Type B pancreatic cell (in vitro differentiated cells): ENCODE results near the gene PEMT. TPM values are rescaled to one million over a fixed set of nuclear protein-coding genes. Genes with fewer than 3 reads are reported as not detected.

ENCODE experiments used
- DNase-seq: peaks from one replicate; pipeline ENCODE4 v3.0.0; 2021; ENCODE audit warnings: mixed read lengths; ENCODE audit not compliant: unreplicated experiment; ENCODE audit errors: extremely low spot score
- H3K27ac Mint-ChIP-seq: 2 replicates; pipeline ENCODE4 v1.8.0; 2021; ENCODE audit warnings: mild to moderate bottlenecking, mixed read lengths
- H3K27me3 Mint-ChIP-seq: 2 replicates; pipeline ENCODE4 v1.8.0; 2021; ENCODE audit warnings: mixed read lengths
- H3K36me3 Mint-ChIP-seq: 2 replicates; pipeline ENCODE4 v1.8.0; 2021; ENCODE audit warnings: mixed read lengths
- H3K4me1 Mint-ChIP-seq: one replicate; pipeline ENCODE4 v1.8.0; 2021; ENCODE audit warnings: mixed read lengths; ENCODE audit not compliant: unreplicated experiment
- H3K4me3 Mint-ChIP-seq: 2 replicates; pipeline ENCODE4 v1.8.0; 2021; ENCODE audit warnings: mild to moderate bottlenecking, mixed read lengths
- H3K9me3 Mint-ChIP-seq: 2 replicates; pipeline ENCODE4 v1.8.0; 2021; ENCODE audit warnings: mixed read lengths
- total RNA-seq: library from RNA; stranded (reverse); gene quantifications from 2 replicates; pipeline ENCODE4 v1.2.1, GENCODE V29; 2021; ENCODE audit warnings: low replicate concordance
- TF ChIP-seq, protein P1 (sequence below): fragments of 200-600 bp; sonication (generic); conservative IDR thresholded peaks from 2 replicates; pipeline ENCODE4 v1.5.0; 2021; ENCODE audit warnings: antibody characterized with exemption, mild to moderate bottlenecking

Gene PEMT
- total RNA-seq, 1 donor from 2014 or later: 32.1 TPM

DNA sequence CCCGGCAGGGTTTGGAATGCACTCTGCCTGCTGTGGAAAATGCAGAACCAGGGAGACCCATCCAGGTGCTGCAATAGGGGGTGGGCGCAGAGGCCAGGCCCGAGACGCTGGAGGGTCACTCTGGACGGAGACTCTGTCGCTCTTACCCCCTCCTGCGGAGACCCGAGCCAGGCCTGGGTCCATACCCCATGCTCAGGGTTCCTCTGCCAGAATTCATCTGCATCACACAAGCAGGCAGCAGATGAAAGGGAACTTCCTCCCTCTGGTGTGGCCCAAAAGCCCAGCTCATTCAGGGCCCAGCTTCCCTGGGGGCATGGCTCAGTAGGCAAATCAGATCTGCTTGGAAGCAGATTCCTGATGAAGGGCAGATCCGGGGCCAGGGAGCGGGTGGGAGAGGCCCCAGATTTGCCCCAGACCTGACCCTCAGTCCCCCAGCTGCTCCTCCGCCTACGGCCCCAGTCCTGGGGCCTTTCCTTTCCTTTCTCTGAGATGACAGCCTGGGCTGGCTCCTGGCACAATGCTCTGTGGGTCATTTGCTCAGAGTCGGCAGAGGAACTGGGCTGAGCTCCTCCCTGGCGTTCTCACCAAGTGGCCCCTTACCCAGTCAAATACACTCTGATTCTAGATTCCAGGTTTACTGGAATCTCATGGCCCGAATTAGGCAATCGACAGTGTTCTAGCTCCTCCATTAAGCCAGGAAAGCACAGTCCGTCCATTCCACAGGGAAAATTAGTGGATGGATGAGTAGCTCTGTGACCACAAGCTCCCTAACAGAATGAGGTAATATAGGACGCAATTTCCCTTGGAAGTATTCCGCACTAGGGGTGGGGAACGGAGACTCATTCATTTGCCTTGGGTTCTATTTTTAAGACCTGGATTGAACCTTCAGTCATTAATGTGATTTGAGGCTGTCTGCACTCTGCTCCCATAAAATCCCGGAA, 76.2 kb downstream of the PEMT start:
- H3K4me3 Mint-ChIP-seq: no peak overlapping the region
- H3K27me3 Mint-ChIP-seq: no peaks in the 10 kb centered on the region
- peaks cover 17% of the 10 kb centered on the region for H3K4me1 Mint-ChIP-seq
- H3K27ac Mint-ChIP-seq: peak overlapping the region; percentile 48
- no peaks in the 10 kb centered on the region for H3K36me3 Mint-ChIP-seq
- no peak for DNase-seq
- TF ChIP-seq, protein P1, sequence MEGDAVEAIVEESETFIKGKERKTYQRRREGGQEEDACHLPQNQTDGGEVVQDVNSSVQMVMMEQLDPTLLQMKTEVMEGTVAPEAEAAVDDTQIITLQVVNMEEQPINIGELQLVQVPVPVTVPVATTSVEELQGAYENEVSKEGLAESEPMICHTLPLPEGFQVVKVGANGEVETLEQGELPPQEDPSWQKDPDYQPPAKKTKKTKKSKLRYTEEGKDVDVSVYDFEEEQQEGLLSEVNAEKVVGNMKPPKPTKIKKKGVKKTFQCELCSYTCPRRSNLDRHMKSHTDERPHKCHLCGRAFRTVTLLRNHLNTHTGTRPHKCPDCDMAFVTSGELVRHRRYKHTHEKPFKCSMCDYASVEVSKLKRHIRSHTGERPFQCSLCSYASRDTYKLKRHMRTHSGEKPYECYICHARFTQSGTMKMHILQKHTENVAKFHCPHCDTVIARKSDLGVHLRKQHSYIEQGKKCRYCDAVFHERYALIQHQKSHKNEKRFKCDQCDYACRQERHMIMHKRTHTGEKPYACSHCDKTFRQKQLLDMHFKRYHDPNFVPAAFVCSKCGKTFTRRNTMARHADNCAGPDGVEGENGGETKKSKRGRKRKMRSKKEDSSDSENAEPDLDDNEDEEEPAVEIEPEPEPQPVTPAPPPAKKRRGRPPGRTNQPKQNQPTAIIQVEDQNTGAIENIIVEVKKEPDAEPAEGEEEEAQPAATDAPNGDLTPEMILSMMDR: no peak
- no peaks in the 10 kb centered on the region for H3K9me3 Mint-ChIP-seq

DNA sequence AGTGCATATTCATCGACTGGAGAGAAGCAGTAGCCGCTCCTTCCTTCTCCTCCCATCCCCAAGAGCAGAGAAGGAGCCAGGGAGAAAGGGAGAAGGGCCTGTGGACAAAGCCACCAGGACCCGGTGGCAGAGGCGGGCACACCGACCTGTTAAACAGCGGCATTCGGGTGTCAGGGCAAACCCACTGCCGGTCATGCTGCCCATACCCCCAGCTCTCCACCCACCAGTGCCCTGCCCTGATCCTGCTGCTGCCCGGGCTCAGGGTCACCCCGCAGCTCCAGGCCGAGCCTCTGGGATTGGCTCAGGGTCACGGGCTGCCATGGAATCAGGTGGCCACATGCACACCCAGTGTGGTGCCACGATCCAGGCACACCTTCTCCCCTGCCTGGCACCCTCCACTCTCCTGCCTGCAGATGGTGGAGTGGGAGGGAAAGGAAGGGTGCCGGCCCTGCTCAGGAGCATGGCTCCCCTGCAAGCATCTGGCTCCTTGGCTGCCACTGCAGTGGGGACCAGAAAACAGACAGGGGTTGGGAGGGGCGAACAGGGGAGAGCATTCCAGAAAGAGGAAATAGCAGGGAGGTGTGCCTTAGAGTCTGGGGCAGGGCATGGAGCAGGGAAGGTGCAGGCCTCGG, 77.0 kb downstream of the PEMT start:
- DNase-seq: no peak
- Mint-ChIP-seq H3K4me1 (peaks cover 17% of the 10 kb centered on the region), H3K27ac (no peak overlapping the region), H3K36me3 (no peaks in the 10 kb centered on the region), H3K9me3 (no peaks in the 10 kb centered on the region), H3K27me3 (no peaks in the 10 kb centered on the region), H3K4me3 (no peak overlapping the region)
- TF ChIP-seq, protein P1: no peak

DNA sequence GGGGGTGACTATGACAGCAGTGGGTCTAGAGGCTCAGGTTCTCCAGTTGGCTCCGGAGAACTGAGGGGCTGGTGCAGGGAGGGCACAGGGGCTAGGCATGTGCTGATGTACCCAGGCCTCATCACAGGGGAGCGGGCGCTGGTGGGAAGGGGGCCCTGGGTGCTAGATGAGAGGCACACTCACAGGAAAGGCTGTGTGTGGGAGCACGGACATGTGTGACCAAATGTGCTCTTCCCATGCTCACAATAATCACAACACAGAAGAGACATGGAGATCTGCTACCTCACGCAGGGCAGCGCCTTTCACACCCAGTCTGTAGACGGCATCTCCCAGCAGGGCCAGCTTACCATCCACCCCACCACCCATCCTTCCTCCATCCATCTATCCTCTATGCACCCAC, 77.9 kb downstream of the PEMT start:
- no peak for DNase-seq
- H3K36me3 Mint-ChIP-seq: no peaks in the 10 kb centered on the region
- peaks cover 17% of the 10 kb centered on the region for H3K4me1 Mint-ChIP-seq
- peak overlapping the region; percentile 7 for H3K4me3 Mint-ChIP-seq
- TF ChIP-seq, protein P1: no peak
- H3K27me3 Mint-ChIP-seq: no peaks in the 10 kb centered on the region
- no peaks in the 10 kb centered on the region for H3K9me3 Mint-ChIP-seq
- no peak overlapping the region for H3K27ac Mint-ChIP-seq

DNA sequence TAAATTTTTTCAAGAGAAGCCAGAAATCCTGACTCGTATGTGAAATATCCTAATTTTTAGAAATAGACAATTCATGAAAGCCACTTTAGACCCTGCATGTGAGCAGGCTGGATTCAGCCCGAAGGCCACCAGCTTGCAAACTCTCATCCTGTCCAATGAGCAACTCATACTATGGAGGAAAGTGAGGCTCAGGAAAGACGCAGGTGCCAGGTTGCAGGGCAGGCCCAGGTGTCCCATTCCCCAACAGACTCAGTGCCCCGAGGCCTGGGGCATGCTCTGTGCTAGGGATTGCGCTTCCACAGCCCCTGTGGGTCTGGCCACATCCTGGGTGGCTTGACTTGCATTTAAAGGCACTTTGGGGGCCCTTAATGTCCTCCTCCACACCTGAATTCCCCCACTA, 78.6 kb downstream of the PEMT start:
- TF ChIP-seq, protein P1: no peak
- H3K9me3 Mint-ChIP-seq: no peaks in the 10 kb centered on the region
- H3K36me3 Mint-ChIP-seq: no peaks in the 10 kb centered on the region
- no peak for DNase-seq
- no peaks in the 10 kb centered on the region for H3K27me3 Mint-ChIP-seq
- no peak overlapping the region for H3K27ac Mint-ChIP-seq
- H3K4me1 Mint-ChIP-seq: peaks cover 17% of the 10 kb centered on the region
- no peak overlapping the region for H3K4me3 Mint-ChIP-seq

DNA sequence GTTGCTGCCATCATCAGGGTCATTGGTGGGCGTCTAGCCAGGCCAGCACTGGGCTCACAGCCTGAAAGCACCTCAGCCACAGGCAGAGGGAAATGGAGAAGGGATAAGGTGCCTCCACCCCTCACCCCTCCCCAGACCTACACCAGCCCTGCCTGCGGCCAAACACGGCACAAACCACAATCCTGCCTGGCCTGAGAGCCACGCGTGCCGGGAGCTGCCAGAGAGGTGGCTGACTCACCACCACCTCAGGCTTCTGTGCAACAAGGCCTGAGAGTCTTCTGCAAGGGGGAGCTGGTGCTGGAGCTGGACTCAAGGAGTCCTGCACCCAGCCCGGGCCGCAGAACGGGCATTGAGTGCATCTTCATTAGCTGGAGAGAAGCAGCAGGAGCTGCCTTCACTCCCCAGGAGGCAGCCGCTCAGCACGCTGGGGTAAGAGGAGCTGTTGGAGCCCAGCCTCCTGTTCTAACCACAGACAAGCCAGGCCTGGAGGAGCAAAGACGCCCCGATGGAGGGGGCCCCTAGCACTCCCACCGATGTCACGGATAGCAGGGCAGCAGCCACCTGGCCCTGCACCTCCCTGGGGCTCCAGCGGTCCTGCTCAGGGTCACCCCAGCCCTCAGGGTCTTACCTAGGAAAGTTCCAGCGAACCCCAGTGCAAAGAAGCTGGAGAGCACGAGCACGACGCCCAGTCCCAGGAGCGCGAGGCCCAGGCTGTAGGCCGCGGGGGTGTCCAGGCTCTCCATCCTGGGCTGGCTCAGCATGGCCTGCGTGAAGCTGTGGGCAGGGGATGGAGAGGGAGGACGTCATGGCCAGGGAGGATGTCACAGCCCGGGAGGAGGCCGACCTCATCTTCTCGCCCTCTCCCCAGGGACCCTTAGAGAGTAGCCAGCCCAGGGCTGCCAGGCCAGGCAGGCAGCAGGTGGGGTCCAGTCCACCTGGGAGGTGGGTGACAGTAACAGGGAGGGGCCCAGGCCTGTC, 79.3 kb downstream of the PEMT start:
- TF ChIP-seq, protein P1: no peak
- no peaks in the 10 kb centered on the region for H3K36me3 Mint-ChIP-seq
- no peaks in the 10 kb centered on the region for H3K27me3 Mint-ChIP-seq
- no peak overlapping the region for H3K4me3 Mint-ChIP-seq
- DNase-seq: no peak
- H3K27ac Mint-ChIP-seq: no peak overlapping the region
- H3K4me1 Mint-ChIP-seq: peaks cover 17% of the 10 kb centered on the region
- no peaks in the 10 kb centered on the region for H3K9me3 Mint-ChIP-seq
